T-helper 1 cell (primary cell): ENCODE data around the gene OR2M2.

ENCODE experiments used
- DNase-seq, 5 donors: peaks; one replicate each; pipeline ENCODE4 v3.0.0-alpha.2; 2012 to 2020
- total RNA-seq, 4 donors: gene quantifications; one replicate each; lab custom pipeline; 2026; lab: John Stamatoyannopoulos, UW

Gene OR2M2
- total RNA-seq = 0 reads per million in 4 donors

GRCh38 chr1:248174521-248174920 lies at the start of gene OR2M2:
Gene OR2M2 (plus strand): TSS chr1:248174821. CDS start chr1:248179986, 5,165 bp downstream.
- DNase-seq = no peak

GRCh38 chr1:248127653-248128052 lies 47.0 kb upstream of the OR2M2 start:
- DNase-seq = no peak

- DNase-seq = no peak
Measured at GRCh38 chr1:248136811-248137210, 37.8 kb upstream of the OR2M2 start.

GRCh38 chr1:248140846-248141245 lies 33.8 kb upstream of the OR2M2 start:
- no peak for DNase-seq

- DNase-seq = no peak
Measured at GRCh38 chr1:248143311-248143710, 31.3 kb upstream of the OR2M2 start.

- DNase-seq = no peak
Measured at GRCh38 chr1:248144513-248145198, 30.0 kb upstream of the OR2M2 start, which contains the start of gene OR2M5. Gene OR2M5 (plus strand): TSS chr1:248145148. CDS start chr1:248145148, 0 bp downstream.

- no peak for DNase-seq
Measured at GRCh38 chr1:248152056-248152827, 22.4 kb upstream of the OR2M2 start.

GRCh38 chr1:248155927-248156326 lies 18.7 kb upstream of the OR2M2 start:
- DNase-seq = no peak

GRCh38 chr1:248158758-248159157 lies 15.9 kb upstream of the OR2M2 start:
- no peak for DNase-seq

- DNase-seq = no peak
Measured at GRCh38 chr1:248164031-248164430, 10.6 kb upstream of the OR2M2 start.

- no peak for DNase-seq
Measured at GRCh38 chr1:248165186-248165585, 9.4 kb upstream of the OR2M2 start.

- DNase-seq = no peak
Measured at GRCh38 chr1:248183996-248184395, 9.4 kb downstream of the OR2M2 start.

- DNase-seq = no peak
Measured at GRCh38 chr1:248187363-248187762, 12.7 kb downstream of the OR2M2 start.

- no peak for DNase-seq
Measured at GRCh38 chr1:248189026-248189425, 14.4 kb downstream of the OR2M2 start.

GRCh38 chr1:248194117-248194516 lies 19.5 kb downstream of the OR2M2 start:
- no peak for DNase-seq

- no peak for DNase-seq
Measured at GRCh38 chr1:248196965-248197364, 22.3 kb downstream of the OR2M2 start, which contains the start of gene OR2M3. Gene OR2M3 (plus strand): TSS chr1:248197265. CDS start chr1:248203068, 5,803 bp downstream.

GRCh38 chr1:248215880-248216279 lies 41.3 kb downstream of the OR2M2 start:
- no peak for DNase-seq

GRCh38 chr1:248225537-248225936 lies 50.9 kb downstream of the OR2M2 start:
- DNase-seq = no peak

- no peak for DNase-seq
Measured at GRCh38 chr1:248229360-248229908, 54.8 kb downstream of the OR2M2 start.
